HG03103 (cell line): ENCODE data around the gene RBBP8NL.

Experiments
- ATAC-seq: cut with Tn5 transposase; IDR thresholded peaks from one replicate; pipeline ENCODE4 v1.9.1; 2021; ENCODE audit warnings: low read depth; ENCODE audit not compliant: unreplicated experiment

Gene RBBP8NL

GRCh38 chr20:62422636-62423325 is 4.6 kb downstream of the RBBP8NL start:
- no peak for ATAC-seq

- ATAC-seq: no peak
Observed at GRCh38 chr20:62421716-62421990, 5.7 kb downstream of the RBBP8NL start.

GRCh38 chr20:62420846-62421715 is 6.3 kb downstream of the RBBP8NL start:
- ATAC-seq: no peak

- no peak for ATAC-seq
Observed at GRCh38 chr20:62419759-62420158, 7.6 kb downstream of the RBBP8NL start.

- no peak for ATAC-seq
Observed at GRCh38 chr20:62418709-62419487, 8.4 kb downstream of the RBBP8NL start.

GRCh38 chr20:62417981-62418708 is 9.2 kb downstream of the RBBP8NL start:
- ATAC-seq: no peak

- ATAC-seq: no peak
Observed at GRCh38 chr20:62416651-62417637, 10.4 kb downstream of the RBBP8NL start.

GRCh38 chr20:62415354-62416111 is 11.8 kb downstream of the RBBP8NL start:
- no peak for ATAC-seq

- ATAC-seq: no peak
Observed at GRCh38 chr20:62413896-62414481, 13.3 kb downstream of the RBBP8NL start.

GRCh38 chr20:62413025-62413570 is 14.2 kb downstream of the RBBP8NL start:
- no peak for ATAC-seq

GRCh38 chr20:62412194-62413024 is 14.9 kb downstream of the RBBP8NL start:
- no peak for ATAC-seq

- ATAC-seq: no peak
Observed at GRCh38 chr20:62411479-62412193, 15.7 kb downstream of the RBBP8NL start.

GRCh38 chr20:62410746-62411478 is 16.4 kb downstream of the RBBP8NL start:
- no peak for ATAC-seq

GRCh38 chr20:62409931-62410745 is 17.2 kb downstream of the RBBP8NL start:
- ATAC-seq: no peak
